Bronchial epithelial cell (primary cell): ENCODE results near the gene CCL11. TPM values are rescaled to one million over a fixed set of nuclear protein-coding genes. Genes with fewer than 3 reads are reported as not detected.

Experiments
- DNase-seq: peaks from one replicate; pipeline ENCODE4 v3.0.0-alpha.2; 2010; ENCODE audit warnings: low read depth
- FAIRE-seq: peaks from 2 replicates; lab custom pipeline; 2011; peaks lifted over from hg19 to GRCh38; lab: Jason Lieb, UNC
- H3K27me3 ChIP-seq: 2 replicates; pipeline ENCODE4 v1.5.1; 2011; ENCODE audit warnings: low read length; ENCODE audit not compliant: control insufficient read depth, insufficient read depth
- H3K36me3 ChIP-seq: 2 replicates; pipeline ENCODE4 v1.5.1; 2011; ENCODE audit warnings: low read length; ENCODE audit not compliant: control insufficient read depth, insufficient read depth
- H3K4me3 ChIP-seq: 2 replicates; pipeline ENCODE4 v1.5.1; 2011; ENCODE audit warnings: mild to moderate bottlenecking, low read depth, low read length, control low read depth
- total RNA-seq: library from RNA; depleted of rRNA; stranded (reverse); fragments of >200 nt; gene quantifications from 2 replicates; pipeline ENCODE4 v1.2.1, GENCODE V29; 2014
- TF ChIP-seq, protein P1 (sequence below): IDR thresholded peaks from 2 replicates; pipeline ENCODE4 v1.5.1; 2011; ENCODE audit warnings: mild to moderate bottlenecking, moderate library complexity, low read length, control low read depth, inconsistent platforms; ENCODE audit not compliant: insufficient read depth, severe bottlenecking

Gene CCL11
- total RNA-seq, 1 donor from 2014 or later, result not detected

DNA sequence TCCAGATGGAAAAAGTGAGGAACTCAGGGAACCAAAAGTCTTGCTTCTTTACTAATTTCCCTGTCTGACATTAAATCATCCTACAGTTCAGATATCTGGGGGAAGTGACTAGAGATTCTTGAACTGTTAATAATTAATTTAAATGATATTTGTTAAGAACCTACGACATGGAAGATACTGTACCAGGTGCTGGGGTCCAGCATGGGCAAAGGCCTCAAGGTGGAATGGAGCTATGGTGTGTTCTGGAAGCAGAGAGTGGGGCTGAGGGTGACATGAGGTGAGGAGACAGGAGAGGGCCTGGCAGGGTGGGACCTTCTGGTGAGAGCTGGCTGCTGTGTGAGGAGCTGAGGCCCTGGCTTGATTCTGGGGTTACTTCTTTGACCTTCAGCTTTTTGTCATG is 36.5 kb upstream of the CCL11 start:
- Histone ChIP-seq H3K36me3 (no peaks in the 10 kb centered on the region), H3K4me3 (no peak overlapping the region), H3K27me3 (no peaks in the 10 kb centered on the region)
- FAIRE-seq, result no peak
- DNase-seq, result no peak
- TF ChIP-seq, protein P1, sequence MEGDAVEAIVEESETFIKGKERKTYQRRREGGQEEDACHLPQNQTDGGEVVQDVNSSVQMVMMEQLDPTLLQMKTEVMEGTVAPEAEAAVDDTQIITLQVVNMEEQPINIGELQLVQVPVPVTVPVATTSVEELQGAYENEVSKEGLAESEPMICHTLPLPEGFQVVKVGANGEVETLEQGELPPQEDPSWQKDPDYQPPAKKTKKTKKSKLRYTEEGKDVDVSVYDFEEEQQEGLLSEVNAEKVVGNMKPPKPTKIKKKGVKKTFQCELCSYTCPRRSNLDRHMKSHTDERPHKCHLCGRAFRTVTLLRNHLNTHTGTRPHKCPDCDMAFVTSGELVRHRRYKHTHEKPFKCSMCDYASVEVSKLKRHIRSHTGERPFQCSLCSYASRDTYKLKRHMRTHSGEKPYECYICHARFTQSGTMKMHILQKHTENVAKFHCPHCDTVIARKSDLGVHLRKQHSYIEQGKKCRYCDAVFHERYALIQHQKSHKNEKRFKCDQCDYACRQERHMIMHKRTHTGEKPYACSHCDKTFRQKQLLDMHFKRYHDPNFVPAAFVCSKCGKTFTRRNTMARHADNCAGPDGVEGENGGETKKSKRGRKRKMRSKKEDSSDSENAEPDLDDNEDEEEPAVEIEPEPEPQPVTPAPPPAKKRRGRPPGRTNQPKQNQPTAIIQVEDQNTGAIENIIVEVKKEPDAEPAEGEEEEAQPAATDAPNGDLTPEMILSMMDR, result no peak

DNA sequence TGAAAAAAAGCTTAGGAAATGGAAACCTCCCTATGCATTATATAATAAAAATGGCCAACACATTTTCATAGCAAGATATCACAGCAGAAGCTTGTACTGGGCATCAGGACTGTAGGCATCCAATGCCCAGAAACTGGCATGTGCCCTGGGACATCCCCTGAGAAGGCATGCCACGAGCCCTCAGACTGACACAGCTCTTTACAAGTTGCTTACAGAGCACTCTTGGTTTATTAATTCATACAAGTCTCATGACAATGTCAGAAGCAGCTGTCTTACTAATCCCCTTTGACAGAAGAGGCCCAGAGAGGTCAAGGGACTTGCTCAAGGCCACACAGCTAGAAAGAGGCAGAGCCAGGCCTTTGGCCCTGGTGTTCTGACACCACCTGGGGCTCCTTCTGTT is 36.1 kb upstream of the CCL11 start:
- no peaks in the 10 kb centered on the region for H3K36me3 ChIP-seq
- no peak overlapping the region for H3K4me3 ChIP-seq
- FAIRE-seq (no peak), DNase-seq (no peak)
- TF ChIP-seq, protein P1, result no peak
- no peaks in the 10 kb centered on the region for H3K27me3 ChIP-seq

- TF ChIP-seq, protein P1, result no peak
- DNase-seq, result no peak
- FAIRE-seq, result no peak
- no peak overlapping the region for H3K4me3 ChIP-seq
- no peaks in the 10 kb centered on the region for H3K36me3 ChIP-seq
- H3K27me3 ChIP-seq, result no peaks in the 10 kb centered on the region
These were observed 34.4 kb upstream of the CCL11 start for GRCh38 chr17:34251186-34251585.

- DNase-seq, result no peak
- TF ChIP-seq, protein P1, result no peak
- no peak for FAIRE-seq
- no peaks in the 10 kb centered on the region for H3K36me3 ChIP-seq
- no peaks in the 10 kb centered on the region for H3K27me3 ChIP-seq
- no peak overlapping the region for H3K4me3 ChIP-seq
These were observed 33.5 kb upstream of the CCL11 start for GRCh38 chr17:34252095-34252443.

- no peaks in the 10 kb centered on the region for H3K36me3 ChIP-seq
- H3K4me3 ChIP-seq, result no peak overlapping the region
- DNase-seq, result peak; percentile 16
- TF ChIP-seq, protein P1, result no peak
- H3K27me3 ChIP-seq, result no peaks in the 10 kb centered on the region
- no peak for FAIRE-seq
These were observed 33.0 kb upstream of the CCL11 start for GRCh38 chr17:34252444-34253138.

DNA sequence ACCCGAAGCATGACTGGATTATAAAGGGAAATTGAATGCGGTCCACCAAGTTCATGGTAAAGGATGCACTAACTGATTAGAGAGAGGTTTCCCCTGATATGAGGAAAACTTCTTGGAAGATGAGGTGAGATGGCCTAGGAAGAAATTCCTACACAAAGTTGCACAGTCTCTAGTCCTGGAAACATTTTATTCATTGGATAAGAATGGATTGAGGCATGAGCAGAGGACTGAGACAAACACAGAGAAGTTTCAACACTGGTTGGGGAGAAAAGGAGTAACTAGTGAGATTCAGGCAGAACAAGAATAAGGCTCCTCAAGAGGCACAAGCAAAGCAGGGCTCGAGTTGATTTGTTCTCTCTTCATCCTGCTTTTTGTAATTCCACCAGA is 32.4 kb upstream of the CCL11 start:
- no peak for DNase-seq
- Histone ChIP-seq H3K27me3 (no peaks in the 10 kb centered on the region), H3K36me3 (no peaks in the 10 kb centered on the region), H3K4me3 (no peak overlapping the region)
- FAIRE-seq, result no peak
- TF ChIP-seq, protein P1, result no peak
